HAP-1 (cell line): Measurements from ENCODE around the gene RBCK1.

ENCODE experiments used
- DNase-seq, 2 experiments: peaks; one replicate each; pipeline ENCODE4 v3.0.0-alpha.2; 2016 to 2020; ENCODE audit warnings: low spot score in 2 of 2
- H3K27me3 ChIP-seq: fragments of 250-450 bp; sonication (Bioruptor Pico); 2 replicates; pipeline ENCODE4 v1.5.1; 2020; ENCODE audit warnings: low read depth, mild to moderate bottlenecking, moderate library complexity
- H3K36me3 ChIP-seq: fragments of 250-450 bp; sonication (Bioruptor Pico); replicated peaks from 2 replicates; pipeline ENCODE4 v1.5.1; 2020; ENCODE audit warnings: mild to moderate bottlenecking
- H3K4me1 ChIP-seq: fragments of 250-450 bp; sonication (Bioruptor Pico); 2 replicates; pipeline ENCODE4 v1.5.1; 2020; ENCODE audit warnings: mild to moderate bottlenecking
- H3K4me3 ChIP-seq: fragments of 250-450 bp; sonication (Bioruptor Pico); 2 replicates; pipeline ENCODE4 v1.5.1; 2020; ENCODE audit warnings: mild to moderate bottlenecking, moderate library complexity
- H3K9me3 ChIP-seq: fragments of 250-450 bp; sonication (Bioruptor Pico); 2 replicates; pipeline ENCODE4 v1.5.1; 2020; ENCODE audit warnings: mild to moderate bottlenecking, moderate library complexity
- in situ Hi-C: fragments of 300-500 bp; cut with MboI; formaldehyde crosslinking; loops from 3 replicates; pipeline ENCODE4 v1.14.3; 2020; ENCODE audit warnings: low sequenced_read_pairs, inconsistent platforms, mixed read lengths

Gene RBCK1

GRCh38 chr20:400128-400453 lies 8.0 kb upstream of the RBCK1 start:
- Histone ChIP-seq H3K9me3 (no peaks in the 10 kb centered on the region), H3K4me1 (peaks cover 9% of the 10 kb centered on the region), H3K4me3 (no peak overlapping the region), H3K27me3 (no peaks in the 10 kb centered on the region), H3K36me3 (peaks cover 29% of the 10 kb centered on the region)
- in situ Hi-C loops, result no loop called here
- DNase-seq, result peak; percentile 47 to 55

DNA sequence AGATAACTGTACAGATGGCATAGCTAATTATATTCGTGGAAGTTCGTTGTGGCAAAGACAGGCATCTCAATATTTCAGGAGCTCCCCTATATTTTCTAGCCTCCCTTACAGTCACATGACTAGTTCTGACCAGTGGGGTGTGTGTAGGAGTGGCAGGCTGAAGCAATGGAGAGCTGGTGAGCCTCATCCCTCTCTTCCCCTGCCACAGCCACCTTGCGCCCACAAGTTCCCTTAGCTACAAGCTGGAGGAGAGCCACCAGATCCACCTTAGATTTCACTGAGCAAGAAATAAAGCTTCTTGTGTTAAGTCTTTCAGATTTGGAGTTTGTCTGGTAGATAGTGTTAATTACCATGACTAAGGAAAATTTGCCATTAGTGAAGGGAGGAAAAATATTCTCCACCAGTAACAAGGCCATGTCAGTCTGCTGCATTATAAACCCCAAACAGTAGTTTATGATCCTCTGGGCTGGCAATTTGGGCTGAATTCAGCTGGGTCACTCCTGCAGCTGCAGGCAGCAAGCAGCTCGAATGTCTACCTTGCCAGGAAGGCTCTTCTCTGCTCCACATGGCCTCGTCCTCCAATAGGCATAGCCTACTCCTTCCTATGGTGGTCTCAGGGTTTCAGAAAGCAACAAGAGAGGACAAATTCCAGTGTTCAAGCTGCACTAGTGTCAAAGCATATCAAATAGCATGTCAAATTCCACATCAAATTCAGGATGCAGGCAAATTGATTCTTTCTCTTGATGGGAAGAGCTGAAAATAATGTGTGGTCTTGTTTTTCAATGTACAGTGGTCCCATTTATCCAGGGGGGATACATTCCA lies 7.4 kb upstream of the RBCK1 start:
- H3K9me3 ChIP-seq, result no peaks in the 10 kb centered on the region
- H3K36me3 ChIP-seq, result peaks cover 23% of the 10 kb centered on the region
- no peaks in the 10 kb centered on the region for H3K27me3 ChIP-seq
- DNase-seq, result peak in 1 of 2 experiments; percentile 39
- H3K4me1 ChIP-seq, result peaks cover 9% of the 10 kb centered on the region
- no peak overlapping the region for H3K4me3 ChIP-seq
- in situ Hi-C loops, result no loop called here

DNA sequence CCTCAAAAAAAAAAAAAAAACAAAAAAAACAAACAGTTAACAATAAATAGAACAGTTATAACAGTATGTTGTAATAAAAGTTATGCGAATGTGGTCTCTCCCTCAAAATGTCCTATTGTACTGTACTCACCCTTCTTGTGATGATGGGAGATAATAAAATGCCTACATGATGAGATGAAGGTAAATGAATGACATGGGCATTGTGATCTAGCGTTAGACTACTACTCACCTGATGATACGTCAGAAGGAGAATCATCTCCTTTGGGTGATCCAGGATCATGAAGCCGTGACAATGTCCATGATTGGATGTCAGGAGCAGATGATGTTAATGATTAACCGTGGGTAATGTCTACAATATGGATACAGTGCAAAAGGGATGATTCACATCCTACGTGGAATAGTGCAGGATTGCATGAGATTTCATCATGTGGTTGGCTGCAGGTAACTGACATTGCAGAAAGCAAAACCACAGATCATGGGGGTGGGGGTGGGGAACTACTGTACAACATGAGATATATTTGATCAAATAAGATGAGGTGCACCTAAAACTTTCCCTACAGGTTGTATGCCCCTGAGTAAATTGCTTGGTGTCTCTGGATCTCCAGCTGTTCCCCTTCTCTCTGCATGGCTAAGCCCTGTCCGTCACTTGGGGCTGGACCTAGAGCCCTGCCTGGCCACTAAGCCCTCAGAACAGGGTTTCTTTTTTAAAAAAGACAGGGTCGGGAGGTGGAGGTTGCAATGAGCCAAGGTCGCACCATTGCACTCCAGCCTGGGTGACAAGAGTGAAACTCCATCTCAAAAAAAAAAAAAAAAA lies 6.2 kb upstream of the RBCK1 start:
- H3K27me3 ChIP-seq, result no peaks in the 10 kb centered on the region
- no peak overlapping the region for H3K4me3 ChIP-seq
- no peaks in the 10 kb centered on the region for H3K9me3 ChIP-seq
- H3K36me3 ChIP-seq, result peaks cover 11% of the 10 kb centered on the region
- in situ Hi-C loops, result no loop called here
- peaks cover 10% of the 10 kb centered on the region for H3K4me1 ChIP-seq
- no peak for DNase-seq

GRCh38 chr20:402496-402885 lies 5.6 kb upstream of the RBCK1 start:
- H3K36me3 ChIP-seq, result peaks cover 5% of the 10 kb centered on the region
- in situ Hi-C loops, result no loop called here
- no peak for DNase-seq
- H3K4me1 ChIP-seq, result peaks cover 14% of the 10 kb centered on the region
- no peaks in the 10 kb centered on the region for H3K9me3 ChIP-seq
- no peaks in the 10 kb centered on the region for H3K27me3 ChIP-seq
- H3K4me3 ChIP-seq, result no peak overlapping the region

GRCh38 chr20:402898-403581 lies 5.1 kb upstream of the RBCK1 start:
- Histone ChIP-seq H3K9me3 (no peaks in the 10 kb centered on the region), H3K36me3 (no peaks in the 10 kb centered on the region), H3K27me3 (no peaks in the 10 kb centered on the region), H3K4me1 (peaks cover 14% of the 10 kb centered on the region), H3K4me3 (no peak overlapping the region)
- DNase-seq, result no peak
- in situ Hi-C loops, result no loop called here

DNA sequence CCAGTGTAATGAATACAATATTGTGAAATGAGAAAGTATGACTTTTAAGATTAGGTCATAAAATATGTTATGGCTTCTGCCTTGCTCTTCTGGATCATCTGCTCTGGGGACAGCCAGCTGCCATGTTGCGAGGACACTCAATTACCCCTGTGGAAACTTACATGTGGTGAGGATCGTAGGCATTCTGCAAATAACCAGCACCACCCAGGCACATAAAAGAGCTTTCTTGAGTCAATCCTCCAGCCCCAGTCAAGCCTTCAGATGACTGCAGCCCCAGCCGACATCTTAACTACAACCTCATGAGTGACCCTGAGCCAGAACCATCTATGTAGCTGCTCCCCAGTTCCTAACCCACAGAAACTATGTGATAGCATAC lies 4.5 kb upstream of the RBCK1 start:
- Histone ChIP-seq H3K4me3 (no peak overlapping the region), H3K36me3 (no peaks in the 10 kb centered on the region), H3K4me1 (peaks cover 14% of the 10 kb centered on the region), H3K9me3 (no peaks in the 10 kb centered on the region), H3K27me3 (no peaks in the 10 kb centered on the region)
- no peak for DNase-seq
- in situ Hi-C loops, result no loop called here

DNA sequence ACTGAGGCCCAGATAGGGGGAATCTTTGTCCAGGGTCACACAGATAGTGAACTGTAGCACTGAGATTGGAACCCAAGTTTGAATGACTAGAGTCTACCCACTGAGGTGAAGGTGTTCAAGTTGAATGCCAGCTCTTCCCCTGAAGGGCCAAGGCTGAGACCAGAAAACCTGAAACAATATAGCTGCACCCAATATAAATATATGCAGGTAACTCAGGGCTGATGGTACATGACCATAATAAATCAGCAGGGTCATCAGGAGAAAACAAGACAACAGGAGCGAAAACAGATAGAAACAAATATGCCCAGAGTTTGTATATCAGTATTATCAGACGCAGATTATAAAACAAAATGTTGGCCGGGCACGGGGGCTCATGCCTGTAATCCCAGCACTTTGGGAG lies 4.0 kb upstream of the RBCK1 start:
- peaks cover 14% of the 10 kb centered on the region for H3K4me1 ChIP-seq
- no peaks in the 10 kb centered on the region for H3K36me3 ChIP-seq
- no peaks in the 10 kb centered on the region for H3K27me3 ChIP-seq
- in situ Hi-C loops, result no loop called here
- H3K9me3 ChIP-seq, result no peaks in the 10 kb centered on the region
- no peak overlapping the region for H3K4me3 ChIP-seq
- no peak for DNase-seq

DNA sequence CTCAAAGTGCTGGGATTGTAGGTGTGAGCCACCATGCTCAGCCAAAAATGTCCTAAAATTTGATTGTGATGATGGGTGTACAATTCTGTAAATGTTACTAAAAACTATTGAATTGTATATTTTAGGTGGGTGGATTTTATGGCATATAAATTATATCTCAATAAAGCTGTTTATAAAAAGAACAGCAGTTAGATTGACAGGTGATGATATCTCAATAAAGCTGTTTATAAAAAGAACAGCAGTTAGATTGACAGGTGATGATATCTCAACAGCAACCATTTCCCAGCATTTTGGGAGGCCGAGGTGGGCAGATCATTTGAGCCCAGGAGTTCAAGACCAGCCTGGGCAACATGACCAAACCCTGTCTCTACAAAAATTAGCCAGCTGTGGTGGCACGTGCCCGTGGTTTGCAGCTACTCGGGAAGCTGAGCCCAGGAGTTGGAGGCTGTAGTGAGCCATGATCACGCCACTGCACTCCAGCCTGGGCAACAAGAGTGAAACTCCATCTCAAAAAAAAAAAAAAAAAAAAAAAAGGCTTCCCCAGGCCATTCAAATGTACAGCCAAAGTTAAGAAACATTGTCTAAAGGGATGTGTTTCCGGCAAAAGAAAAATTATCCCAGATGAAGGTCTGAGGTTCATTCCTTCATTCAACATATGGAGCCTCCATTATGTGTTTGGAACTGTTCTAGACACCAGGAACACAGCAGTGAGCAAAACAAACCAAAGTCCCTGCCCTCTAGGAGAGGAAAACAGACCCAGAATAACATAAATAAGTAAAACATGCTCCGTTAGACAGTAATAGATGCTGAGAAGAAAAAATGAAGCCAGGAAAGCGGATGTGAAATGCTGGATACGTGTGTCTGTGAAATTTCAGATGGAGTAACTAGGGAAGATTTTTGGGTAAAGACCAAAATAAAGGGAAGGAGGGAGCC lies 1.6 kb upstream of the RBCK1 start:
- Histone ChIP-seq H3K9me3 (no peaks in the 10 kb centered on the region), H3K27me3 (no peaks in the 10 kb centered on the region), H3K4me3 (peak overlapping the region; percentile 99; the same call in 1 of the 2 replicates), H3K36me3 (peaks cover 18% of the 10 kb centered on the region), H3K4me1 (peaks cover 10% of the 10 kb centered on the region)
- in situ Hi-C loops, result no loop called here
- DNase-seq, result no peak

DNA sequence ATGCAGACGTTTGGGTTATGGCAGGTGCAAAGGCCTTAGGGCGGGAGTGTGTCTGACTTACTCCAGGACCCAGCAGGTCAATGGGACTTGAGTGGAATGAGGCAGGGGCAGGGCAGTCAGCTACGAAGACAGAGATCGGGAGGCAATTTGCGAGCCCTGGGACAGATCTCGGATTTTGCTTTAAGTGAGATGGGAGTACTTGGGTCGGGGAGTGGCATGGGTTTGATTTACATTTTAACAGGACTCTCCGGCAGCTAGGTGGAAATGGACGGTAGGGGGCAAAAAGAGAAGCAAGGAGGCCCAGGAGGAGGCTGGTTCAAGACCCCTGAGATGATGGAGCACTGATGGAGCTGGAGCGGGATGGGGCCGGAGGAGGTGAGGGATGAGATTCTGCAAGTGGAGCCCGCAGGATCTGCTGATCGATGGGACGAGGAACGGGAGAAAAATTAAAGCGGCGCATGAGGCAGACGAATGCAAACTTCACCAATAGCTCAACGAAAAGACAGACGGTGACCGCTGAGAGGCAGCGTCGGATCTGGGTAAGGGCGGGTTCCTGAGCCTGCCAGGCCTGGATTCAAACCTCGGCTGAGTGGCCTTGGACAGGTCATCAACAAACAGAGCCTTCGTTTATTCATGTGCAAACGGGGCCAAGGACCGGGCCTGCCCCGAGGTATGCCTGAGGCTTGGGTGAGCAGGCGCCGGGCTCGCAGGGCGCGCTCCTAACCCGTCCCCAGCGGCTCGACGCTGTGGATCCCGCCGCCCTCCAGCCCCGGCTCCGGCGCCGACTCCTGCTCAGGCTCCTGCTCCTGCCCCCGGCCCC lies 756 bp upstream of the RBCK1 start:
- Histone ChIP-seq H3K27me3 (no peaks in the 10 kb centered on the region), H3K4me3 (peak overlapping the region; percentile 99), H3K4me1 (peaks cover 10% of the 10 kb centered on the region), H3K9me3 (no peaks in the 10 kb centered on the region), H3K36me3 (peaks cover 24% of the 10 kb centered on the region)
- peak; percentile 78 to 91 for DNase-seq
- in situ Hi-C loops, result no loop called here

DNA sequence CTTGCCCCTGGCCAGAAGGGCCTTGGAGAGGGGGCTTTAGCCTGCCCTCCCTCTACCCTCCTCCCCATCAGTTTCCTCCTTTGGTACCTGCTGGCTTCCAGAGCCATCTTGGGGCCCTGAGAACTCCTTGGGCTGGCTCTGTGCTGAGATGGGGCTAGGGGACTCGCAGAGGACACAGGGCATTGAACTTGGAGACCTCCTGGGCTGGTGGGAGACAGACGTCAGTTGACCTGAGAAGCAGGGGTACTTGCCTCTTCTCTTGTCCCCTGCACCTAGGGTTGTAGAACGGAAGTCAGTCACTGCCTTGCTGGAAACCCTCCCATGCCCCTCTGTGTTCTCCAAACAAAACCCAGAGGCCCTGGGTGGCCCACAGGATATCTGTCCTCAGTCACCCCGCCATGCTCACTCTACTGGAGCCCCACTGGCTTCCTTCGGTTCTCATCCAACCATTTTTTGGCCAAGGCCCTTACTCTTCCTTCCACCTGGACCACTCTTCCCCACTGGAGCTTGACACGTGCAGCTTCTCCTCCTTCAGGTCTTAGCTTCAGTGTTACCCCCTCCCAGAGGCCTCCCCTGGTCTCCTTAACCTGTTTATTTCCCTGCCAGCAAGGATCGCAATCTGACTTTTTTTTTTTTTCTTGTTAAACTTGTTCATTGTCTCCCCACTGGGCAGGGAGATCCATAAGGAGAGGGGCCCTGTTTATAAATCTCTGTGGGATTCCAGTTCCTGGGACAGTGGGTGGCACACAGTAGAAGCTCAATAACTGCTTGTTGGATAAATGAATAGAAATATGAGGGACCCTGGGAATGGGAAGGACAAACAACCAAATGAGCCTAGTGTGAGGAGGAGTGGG lies 971 bp downstream of the RBCK1 start:
- in situ Hi-C loops, result no loop called here
- no peak for DNase-seq
- peaks cover 27% of the 10 kb centered on the region for H3K36me3 ChIP-seq

GRCh38 chr20:409697-410559 lies 1.8 kb downstream of the RBCK1 start:
- H3K36me3 ChIP-seq, result peaks cover 30% of the 10 kb centered on the region
- in situ Hi-C loops, result no loop called here
- H3K9me3 ChIP-seq, result no peaks in the 10 kb centered on the region
- H3K4me3 ChIP-seq, result peak overlapping the region; percentile 99
- H3K27me3 ChIP-seq, result no peaks in the 10 kb centered on the region
- peaks cover 10% of the 10 kb centered on the region for H3K4me1 ChIP-seq
- no peak for DNase-seq

More for the DNA sequence above, 971 bp downstream of the RBCK1 start:
- Histone ChIP-seq H3K4me1 (peaks cover 10% of the 10 kb centered on the region), H3K4me3 (peak overlapping the region; percentile 99), H3K27me3 (no peaks in the 10 kb centered on the region), H3K9me3 (no peaks in the 10 kb centered on the region)
